Smooth muscle cell (in vitro differentiated cells): ENCODE data around the gene SYT1. TPM values are rescaled to one million over a fixed set of nuclear protein-coding genes. Genes with fewer than 3 reads are reported as not detected.

Experiments used
- DNase-seq: peaks from one replicate; lab custom pipeline; 2025; ENCODE audit not compliant: unreplicated experiment; lab: John Stamatoyannopoulos, UW
- H2AFZ ChIP-seq: fragments of 200-600 bp; sonication (generic); 2 replicates; pipeline ENCODE4 v1.6.0; 2016; ENCODE audit warnings: antibody characterized with exemption, low read depth, mild to moderate bottlenecking
- H3F3A ChIP-seq: fragments of 200-600 bp; sonication (generic); 2 replicates; pipeline ENCODE4 v1.6.0; 2017; ENCODE audit warnings: antibody characterized with exemption, low read depth
- H3K27ac ChIP-seq: fragments of 200-600 bp; sonication (generic); 2 replicates; pipeline ENCODE4 v1.5.1; 2016; ENCODE audit warnings: low read depth, mild to moderate bottlenecking
- H3K27me3 ChIP-seq: fragments of 200-600 bp; sonication (generic); 2 replicates; pipeline ENCODE4 v1.6.1; 2016; ENCODE audit warnings: low read depth, mild to moderate bottlenecking
- H3K36me3 ChIP-seq: fragments of 200-600 bp; sonication (generic); 2 replicates; pipeline ENCODE4 v1.5.1; 2016; ENCODE audit warnings: low read depth
- H3K4me1 ChIP-seq: fragments of 200-600 bp; sonication (generic); 2 replicates; pipeline ENCODE4 v1.5.1; 2016; ENCODE audit warnings: low read depth
- H3K4me2 ChIP-seq: fragments of 200-600 bp; sonication (generic); 2 replicates; pipeline ENCODE4 v1.6.0; 2016; ENCODE audit warnings: mild to moderate bottlenecking
- H3K4me3 ChIP-seq: fragments of 200-600 bp; sonication (generic); 2 replicates; pipeline ENCODE4 v1.5.1; 2016; ENCODE audit warnings: mild to moderate bottlenecking
- H3K79me2 ChIP-seq: fragments of 200-600 bp; sonication (generic); 2 replicates; pipeline ENCODE4 v1.6.0; 2016; ENCODE audit warnings: low read depth, mild to moderate bottlenecking
- H3K9ac ChIP-seq: fragments of 200-600 bp; sonication (generic); 2 replicates; pipeline ENCODE4 v1.6.0; 2016; ENCODE audit warnings: low read depth
- H3K9me3 ChIP-seq: fragments of 200-600 bp; sonication (generic); replicated peaks from 2 replicates; pipeline ENCODE4 v1.5.1; 2016; ENCODE audit warnings: low read depth
- H4K20me1 ChIP-seq: fragments of 200-600 bp; sonication (generic); 2 replicates; pipeline ENCODE4 v1.6.0; 2016; ENCODE audit warnings: low read depth
- WGBS: methylation state at CpG from one replicate; pipeline ENCODE4 v1.1.7; 2016; ENCODE audit warnings: low lambda C conversion rate; 5-methylcytosine and 5-hydroxymethylcytosine counted together
- polyA plus RNA-seq: library from polyadenylated mRNA; unstranded; fragments of >200 nt; fragmentation: Nextera tagmentation; extraction: Ambion mirVana; gene quantifications from 2 replicates; pipeline ENCODE4 v1.2.1, GENCODE V29; 2016
- total RNA-seq: library from RNA; depleted of rRNA; stranded (reverse); fragments of >200 nt; gene quantifications from 2 replicates; pipeline ENCODE4 v1.2.3, GENCODE V29; 2014
- TF ChIP-seq, protein P1 (sequence below): fragments of 200-600 bp; sonication (generic); IDR thresholded peaks from 2 replicates; pipeline ENCODE4 v1.5.1; 2017; ENCODE audit warnings: borderline replicate concordance, mild to moderate bottlenecking, antibody characterized with exemption; ENCODE audit not compliant: insufficient read depth, poor library complexity, severe bottlenecking

Gene SYT1
- total and polyA plus RNA-seq, 2 experiments from 2014 or later: 5.2 to 10.2 TPM

DNA sequence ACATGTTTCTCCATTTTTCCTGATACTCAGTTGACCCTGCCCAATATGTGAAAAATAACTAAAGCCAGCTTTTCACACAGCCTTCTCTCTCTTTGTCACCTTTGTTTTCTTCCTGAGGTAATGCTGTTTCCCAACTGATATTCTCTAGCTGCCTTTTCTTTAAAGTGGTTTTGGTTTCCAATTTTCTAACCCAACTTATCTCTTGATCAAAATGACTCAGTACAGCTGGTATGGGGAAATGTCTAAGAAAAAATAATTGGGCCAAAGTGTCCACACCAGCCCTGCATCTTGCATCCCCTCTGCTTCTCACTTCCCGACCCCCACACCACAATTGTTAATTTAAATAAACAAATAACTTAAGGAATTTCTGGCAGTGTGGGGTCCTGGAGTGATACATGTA lies 193.8 kb downstream of the SYT1 start:
- TF ChIP-seq, protein P1, sequence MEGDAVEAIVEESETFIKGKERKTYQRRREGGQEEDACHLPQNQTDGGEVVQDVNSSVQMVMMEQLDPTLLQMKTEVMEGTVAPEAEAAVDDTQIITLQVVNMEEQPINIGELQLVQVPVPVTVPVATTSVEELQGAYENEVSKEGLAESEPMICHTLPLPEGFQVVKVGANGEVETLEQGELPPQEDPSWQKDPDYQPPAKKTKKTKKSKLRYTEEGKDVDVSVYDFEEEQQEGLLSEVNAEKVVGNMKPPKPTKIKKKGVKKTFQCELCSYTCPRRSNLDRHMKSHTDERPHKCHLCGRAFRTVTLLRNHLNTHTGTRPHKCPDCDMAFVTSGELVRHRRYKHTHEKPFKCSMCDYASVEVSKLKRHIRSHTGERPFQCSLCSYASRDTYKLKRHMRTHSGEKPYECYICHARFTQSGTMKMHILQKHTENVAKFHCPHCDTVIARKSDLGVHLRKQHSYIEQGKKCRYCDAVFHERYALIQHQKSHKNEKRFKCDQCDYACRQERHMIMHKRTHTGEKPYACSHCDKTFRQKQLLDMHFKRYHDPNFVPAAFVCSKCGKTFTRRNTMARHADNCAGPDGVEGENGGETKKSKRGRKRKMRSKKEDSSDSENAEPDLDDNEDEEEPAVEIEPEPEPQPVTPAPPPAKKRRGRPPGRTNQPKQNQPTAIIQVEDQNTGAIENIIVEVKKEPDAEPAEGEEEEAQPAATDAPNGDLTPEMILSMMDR: no peak
- no peak overlapping the region for H2AFZ ChIP-seq
- no peaks in the 10 kb centered on the region for H4K20me1 ChIP-seq
- no peak for DNase-seq
- no peaks in the 10 kb centered on the region for H3K9me3 ChIP-seq
- H3K27me3 ChIP-seq: no peaks in the 10 kb centered on the region
- peak overlapping the region; percentile 29 for H3K27ac ChIP-seq
- WGBS: 32% methylated on average over 1 of the region's 1 CpG
- H3K4me3 ChIP-seq: no peak overlapping the region
- H3K4me1 ChIP-seq: peaks cover 7% of the 10 kb centered on the region
- no peaks in the 10 kb centered on the region for H3K36me3 ChIP-seq
- no peak overlapping the region for H3K4me2 ChIP-seq
- H3K79me2 ChIP-seq: peaks cover 2% of the 10 kb centered on the region
- H3K9ac ChIP-seq: no peak overlapping the region
- H3F3A ChIP-seq: peaks cover 5% of the 10 kb centered on the region

DNA sequence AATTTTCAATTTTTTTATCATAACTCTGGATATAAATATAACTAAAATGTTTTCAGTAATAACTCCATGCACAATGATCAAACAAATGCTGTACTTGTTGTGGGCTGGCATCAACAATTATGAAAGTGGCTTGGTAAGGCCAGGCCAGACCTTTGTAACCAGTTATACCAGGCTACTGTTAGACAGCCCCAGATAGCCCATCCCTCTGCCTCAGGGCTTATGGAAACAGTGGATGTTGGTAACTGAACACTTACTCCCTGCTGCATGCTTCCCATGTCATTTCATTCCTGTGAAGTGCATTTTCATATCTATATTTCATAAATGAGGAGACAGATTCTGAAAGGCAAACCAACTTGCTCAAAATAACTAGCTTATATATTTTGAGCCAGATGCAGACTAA lies 195.0 kb downstream of the SYT1 start:
- Histone ChIP-seq H3K9me3 (no peaks in the 10 kb centered on the region), H3K36me3 (no peaks in the 10 kb centered on the region), H3K4me2 (no peak overlapping the region), H2AFZ (no peak overlapping the region), H3K4me3 (no peak overlapping the region), H3K79me2 (peaks cover 2% of the 10 kb centered on the region), H3F3A (peaks cover 5% of the 10 kb centered on the region), H3K9ac (no peak overlapping the region), H3K27ac (no peak overlapping the region), H3K27me3 (no peaks in the 10 kb centered on the region), H3K4me1 (peaks cover 7% of the 10 kb centered on the region), H4K20me1 (no peaks in the 10 kb centered on the region)
- TF ChIP-seq, protein P1: no peak
- no peak for DNase-seq

DNA sequence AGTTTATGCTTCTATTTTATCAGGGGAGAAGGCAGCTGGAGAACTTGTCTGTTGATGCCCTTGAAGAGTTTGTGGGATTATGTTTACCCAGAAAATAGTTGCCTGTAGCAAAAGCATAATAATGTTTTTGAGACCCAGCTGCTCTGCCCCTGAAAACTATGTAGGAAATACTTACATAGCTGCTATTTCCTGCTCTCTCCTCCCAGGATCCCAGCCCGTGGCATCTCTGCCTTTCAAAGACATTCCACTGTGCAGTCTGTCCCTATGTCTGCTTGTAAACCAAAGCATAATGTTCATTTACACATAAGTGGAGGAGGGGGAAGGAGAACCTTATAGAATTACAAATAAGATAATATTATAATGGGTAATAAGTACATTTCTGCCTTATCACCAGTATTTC lies 198.7 kb downstream of the SYT1 start:
- Histone ChIP-seq H3K4me2 (peak overlapping the region; percentile 9), H3K79me2 (no peaks in the 10 kb centered on the region), H3K4me3 (no peak overlapping the region), H3K27me3 (no peaks in the 10 kb centered on the region), H3K27ac (no peak overlapping the region), H3F3A (no peaks in the 10 kb centered on the region), H3K9me3 (no peaks in the 10 kb centered on the region), H3K4me1 (no peaks in the 10 kb centered on the region), H3K9ac (no peak overlapping the region), H4K20me1 (no peaks in the 10 kb centered on the region), H3K36me3 (no peaks in the 10 kb centered on the region), H2AFZ (no peak overlapping the region)
- DNase-seq: no peak
- 0% methylated on average over 1 of the region's 1 CpG for WGBS
- TF ChIP-seq, protein P1: no peak

DNA sequence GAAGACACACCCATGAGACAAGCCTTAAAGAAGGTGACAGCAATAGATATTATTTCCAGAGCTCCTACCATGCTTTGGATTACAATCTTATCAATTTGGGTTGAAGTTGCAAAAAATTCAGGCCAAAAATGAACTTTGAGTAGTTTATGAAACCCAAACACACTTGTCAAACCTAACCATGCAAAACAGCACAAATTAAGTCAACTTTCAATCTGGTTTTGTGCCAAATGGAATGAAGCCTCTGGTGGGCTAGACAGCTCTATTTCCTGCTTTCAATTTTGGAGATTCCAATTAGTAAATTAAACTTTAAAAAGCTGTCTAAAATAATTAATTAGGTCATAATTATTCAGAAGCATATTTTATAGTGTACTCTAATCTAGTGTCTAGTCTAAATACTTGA lies 203.4 kb downstream of the SYT1 start:
- Histone ChIP-seq H3K79me2 (no peaks in the 10 kb centered on the region), H3K4me1 (no peaks in the 10 kb centered on the region), H2AFZ (no peak overlapping the region), H3F3A (no peaks in the 10 kb centered on the region), H3K27me3 (no peaks in the 10 kb centered on the region), H3K9me3 (no peaks in the 10 kb centered on the region), H3K36me3 (no peaks in the 10 kb centered on the region), H4K20me1 (no peaks in the 10 kb centered on the region), H3K27ac (no peak overlapping the region), H3K4me2 (no peak overlapping the region), H3K4me3 (no peak overlapping the region), H3K9ac (no peak overlapping the region)
- TF ChIP-seq, protein P1: no peak
- DNase-seq: no peak
